BLaER1 (cell line): ENCODE measurements around the gene CCR4.
A peak's percentile ranks its signal among the peaks of the same experiment; 100 is the strongest.

ENCODE experiments used
- H3K27ac ChIP-seq: shearing (Covaris generic); formaldehyde crosslinking; 2 replicates; pipeline ENCODE4 v1.8.1; 2022
- H3K27me3 ChIP-seq: shearing (Covaris generic); formaldehyde crosslinking; 2 replicates; pipeline ENCODE4 v1.8.1; 2022
- H3K36me3 ChIP-seq: shearing (Covaris generic); formaldehyde crosslinking; 2 replicates; pipeline ENCODE4 v1.8.1; 2022
- H3K4me1 ChIP-seq: shearing (Covaris generic); formaldehyde crosslinking; 2 replicates; pipeline ENCODE4 v1.8.1; 2022
- H3K4me2 ChIP-seq: shearing (Covaris generic); formaldehyde crosslinking; 2 replicates; pipeline ENCODE4 v1.8.1; 2022
- H3K4me3 ChIP-seq: shearing (Covaris generic); formaldehyde crosslinking; 2 replicates; pipeline ENCODE4 v1.8.1; 2022
- H3K9ac ChIP-seq: shearing (Covaris generic); formaldehyde crosslinking; 2 replicates; pipeline ENCODE4 v1.8.1; 2022
- H3K9me3 ChIP-seq: shearing (Covaris generic); formaldehyde crosslinking; 2 replicates; pipeline ENCODE4 v1.8.1; 2022
- H4K20me1 ChIP-seq: shearing (Covaris generic); formaldehyde crosslinking; 2 replicates; pipeline ENCODE4 v1.8.1; 2022
- Cebpa-rat ChIP-seq: shearing (Covaris generic); IDR thresholded peaks from 2 replicates; pipeline ENCODE4 v1.8.1; 2022

Gene CCR4

DNA sequence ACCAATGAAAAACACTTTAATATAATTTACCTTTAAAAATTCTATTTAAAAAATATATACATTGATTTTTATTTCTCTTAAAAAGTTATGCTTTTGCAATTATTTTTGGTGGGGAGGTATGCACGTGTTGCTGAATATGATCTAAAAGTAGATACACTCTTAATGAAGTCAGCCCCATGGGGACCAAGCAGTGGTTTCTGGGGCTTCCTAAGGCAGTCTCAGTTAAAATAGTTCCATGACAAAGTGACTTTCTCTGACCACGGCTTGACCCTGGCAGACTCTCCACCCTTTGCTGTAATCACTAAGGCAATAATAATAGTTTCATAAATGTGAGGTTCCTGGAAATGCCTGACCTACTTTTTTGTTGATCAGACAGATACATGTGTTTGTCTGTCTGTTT, 50.4 kb downstream of the CCR4 start:
- Histone ChIP-seq H3K9me3 (peaks cover 12% of the 10 kb centered on the region), H4K20me1 (no peaks in the 10 kb centered on the region), H3K27me3 (no peaks in the 10 kb centered on the region), H3K9ac (peak overlapping the region; percentile 67; the same call in 1 of the 2 replicates), H3K4me1 (peaks cover 59% of the 10 kb centered on the region), H3K36me3 (peaks cover 59% of the 10 kb centered on the region), H3K4me3 (peak overlapping the region; percentile 16; the same call in 1 of the 2 replicates), H3K4me2 (peak overlapping the region; percentile 84), H3K27ac (peak overlapping the region; percentile 87)
- TF ChIP-seq Cebpa-rat, result no peak

DNA sequence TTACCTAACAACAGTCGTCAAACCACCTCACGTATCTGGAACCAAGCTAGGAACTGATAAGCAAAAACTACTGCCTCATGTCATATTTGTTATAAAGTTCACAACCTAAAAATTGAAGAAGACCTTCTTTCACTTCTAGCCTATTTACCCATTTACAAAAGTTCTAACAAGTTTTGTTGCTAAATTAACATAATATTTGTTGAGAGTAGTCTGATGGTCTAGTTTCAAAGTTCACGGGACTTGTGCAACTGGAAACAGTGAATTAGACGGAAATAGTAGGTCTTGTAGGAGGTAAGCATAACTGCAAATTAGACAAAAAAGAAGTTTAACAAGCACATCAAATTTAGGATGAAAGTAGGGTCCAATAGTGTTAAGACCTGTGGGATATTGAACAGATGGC, 51.9 kb downstream of the CCR4 start:
- no peak for TF ChIP-seq Cebpa-rat
- H4K20me1 ChIP-seq, result no peaks in the 10 kb centered on the region
- H3K27ac ChIP-seq, result peak overlapping the region; percentile 72; the same call in 1 of the 2 replicates
- H3K36me3 ChIP-seq, result peaks cover 59% of the 10 kb centered on the region
- peak overlapping the region; percentile 70 for H3K4me2 ChIP-seq
- H3K9ac ChIP-seq, result no peak overlapping the region
- no peak overlapping the region for H3K4me3 ChIP-seq
- H3K27me3 ChIP-seq, result no peaks in the 10 kb centered on the region
- peaks cover 15% of the 10 kb centered on the region for H3K9me3 ChIP-seq
- H3K4me1 ChIP-seq, result peaks cover 53% of the 10 kb centered on the region

DNA sequence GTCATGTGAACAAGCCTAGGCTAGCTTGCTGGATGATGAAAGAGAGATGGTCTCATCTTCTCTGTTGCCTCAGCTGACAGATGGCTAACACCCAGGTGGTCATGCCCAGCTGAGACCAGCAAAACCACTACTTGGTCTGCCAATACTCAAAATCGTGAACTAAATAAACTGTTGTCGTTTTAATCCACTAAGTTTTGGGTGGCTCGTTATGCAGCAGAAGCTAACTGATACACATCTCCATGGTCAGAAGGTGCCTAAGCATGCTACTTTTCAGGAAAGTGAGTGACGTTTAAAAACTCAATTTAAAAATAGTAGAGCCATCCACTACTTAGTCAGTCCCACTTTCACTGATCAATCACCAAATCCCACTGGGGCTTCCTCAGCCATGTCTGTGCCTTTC, 52.8 kb downstream of the CCR4 start:
- peaks cover 57% of the 10 kb centered on the region for H3K4me1 ChIP-seq
- H3K27ac ChIP-seq, result no peak overlapping the region
- no peak for TF ChIP-seq Cebpa-rat
- no peaks in the 10 kb centered on the region for H4K20me1 ChIP-seq
- peaks cover 17% of the 10 kb centered on the region for H3K9me3 ChIP-seq
- no peaks in the 10 kb centered on the region for H3K27me3 ChIP-seq
- peaks cover 57% of the 10 kb centered on the region for H3K36me3 ChIP-seq
- no peak overlapping the region for H3K9ac ChIP-seq
- H3K4me2 ChIP-seq, result no peak overlapping the region
- H3K4me3 ChIP-seq, result no peak overlapping the region

- H4K20me1 ChIP-seq, result no peaks in the 10 kb centered on the region
- peaks cover 57% of the 10 kb centered on the region for H3K36me3 ChIP-seq
- peaks cover 55% of the 10 kb centered on the region for H3K4me1 ChIP-seq
- H3K9ac ChIP-seq, result no peak overlapping the region
- no peak overlapping the region for H3K4me2 ChIP-seq
- no peak overlapping the region for H3K4me3 ChIP-seq
- H3K27ac ChIP-seq, result no peak overlapping the region
- TF ChIP-seq Cebpa-rat, result no peak
- H3K9me3 ChIP-seq, result peaks cover 24% of the 10 kb centered on the region
- H3K27me3 ChIP-seq, result no peaks in the 10 kb centered on the region
Measured at GRCh38 chr3:33004961-33005360, 53.5 kb downstream of the CCR4 start.
